Cardiac ventricle fibroblast (primary cell): Measurements from ENCODE around the gene NOP14. TPM values are rescaled to one million over a fixed set of nuclear protein-coding genes. Genes with fewer than 3 reads are reported as not detected.

Experiments
- total RNA-seq: library from RNA; depleted of rRNA; stranded (reverse); fragments of >200 nt; gene quantifications from 2 replicates; pipeline ENCODE4 v1.2.3, GENCODE V29; 2015

NOP14 gene
- total RNA-seq = 23.8 and 25.5 TPM in 2 replicates

DNA sequence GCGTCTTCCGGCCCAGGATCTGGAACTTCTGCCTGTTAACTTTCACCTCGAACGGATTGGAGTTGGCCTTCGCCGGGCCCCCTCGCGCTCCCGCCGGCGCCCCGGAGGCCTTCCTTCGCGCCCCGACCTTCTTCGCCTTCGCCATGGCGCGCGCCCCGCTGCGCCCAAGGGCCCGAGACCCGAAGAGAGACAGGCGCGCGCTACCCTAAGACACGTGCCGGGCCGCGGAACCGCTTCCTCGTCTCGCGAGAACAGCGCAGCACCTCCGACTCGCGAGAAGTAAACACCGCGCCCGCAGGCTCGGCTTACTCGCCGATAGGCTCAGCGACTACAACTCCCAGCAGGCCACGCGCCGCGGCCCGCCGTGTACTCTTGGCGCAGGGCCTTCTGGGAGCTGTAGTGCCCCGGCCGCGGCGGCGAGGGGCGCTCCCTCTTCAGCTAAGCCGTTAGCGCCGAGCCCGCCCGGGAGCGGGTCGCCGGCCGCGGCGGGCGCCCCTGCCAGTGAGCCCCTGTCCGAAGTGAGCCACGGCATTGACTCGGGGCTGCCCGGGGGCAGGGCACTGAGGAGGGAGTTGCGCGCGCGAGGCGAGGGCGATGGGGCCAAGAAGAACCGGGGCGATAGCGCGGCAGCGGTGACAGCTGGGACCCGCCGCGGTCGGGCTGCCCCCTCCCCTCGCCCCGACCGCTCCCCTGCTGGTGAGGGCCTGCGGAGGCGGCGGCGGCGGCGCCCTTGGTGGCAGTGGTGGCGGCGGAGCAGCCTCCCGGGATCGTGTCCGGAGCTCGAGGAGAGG, at the start of gene NOP14, which contains the start of gene GRK4:
Gene NOP14, minus strand, starts transcription at position 232 of the 791 bp plus-strand sequence. Its CDS starts 87 bp downstream, at position 145.
Gene GRK4, plus strand, starts transcription at position 397 of the 791 bp plus-strand sequence. CDS start 500 bp downstream, outside the sequence.

Other genes with a start within 250 kb of the NOP14 start
- gene TNIP2, start 207.1 kb downstream of the NOP14 start, total RNA-seq = 45.6 and 45.8 TPM in 2 replicates
- gene SH3BP2, start 170.3 kb downstream of the NOP14 start, total RNA-seq = 33.4 and 39.3 TPM in 2 replicates
- 190 and 208 TPM in 2 replicates for gene ADD1, start 119.6 kb downstream of the NOP14 start, total RNA-seq
- 4.4 and 4.7 TPM in 2 replicates for gene GRK4, start 165 bp upstream of the NOP14 start, total RNA-seq
- not detected in 2 replicates for gene HTT-AS, start 111.1 kb upstream of the NOP14 start, total RNA-seq
- gene HTT, start 111.3 kb upstream of the NOP14 start, total RNA-seq = 17.5 and 20.0 TPM in 2 replicates